NCI-H748 treated with DMSO at 0.1 percent for 48 hours (cell line): Measurements from ENCODE around the gene QSOX2.
"Not testable (repeated sequence)": the region's sequence is repeated elsewhere in the genome, so short reads cannot be mapped to it uniquely, and the experiment has no call there.

Experiments used
- DNase-seq: peaks from one replicate; lab custom pipeline; 2025; lab: John Stamatoyannopoulos, UW

QSOX2 gene

DNA sequence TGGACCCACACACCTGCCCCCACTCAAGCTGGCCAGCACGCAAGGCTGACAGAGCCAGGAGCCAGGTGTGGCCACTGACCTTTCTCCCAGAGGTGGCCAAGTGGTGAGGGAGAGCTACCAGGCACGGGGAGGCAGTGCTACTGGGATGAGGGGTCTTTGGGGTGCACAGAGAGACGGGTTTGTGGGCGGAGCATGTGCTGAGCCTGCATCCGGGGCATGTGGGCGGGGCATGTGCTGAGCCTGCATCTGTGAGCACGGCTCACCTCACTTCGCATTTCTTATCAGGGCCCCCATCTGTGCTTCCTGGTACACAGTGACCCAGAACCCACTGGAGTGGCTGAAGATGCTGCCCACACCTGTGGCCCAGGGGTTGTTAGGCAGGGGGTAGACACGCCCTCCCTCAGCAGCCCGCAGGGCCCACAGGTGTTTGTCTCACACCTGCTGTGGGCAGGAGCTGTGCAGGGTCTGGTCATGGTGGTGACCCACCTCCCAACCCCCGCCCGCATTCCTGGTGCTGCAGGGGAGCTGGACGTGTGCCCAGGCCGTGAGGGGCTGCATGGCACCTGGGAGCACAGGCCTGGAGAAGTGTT is 36.8 kb upstream of the QSOX2 start:
- no peak for DNase-seq

DNA sequence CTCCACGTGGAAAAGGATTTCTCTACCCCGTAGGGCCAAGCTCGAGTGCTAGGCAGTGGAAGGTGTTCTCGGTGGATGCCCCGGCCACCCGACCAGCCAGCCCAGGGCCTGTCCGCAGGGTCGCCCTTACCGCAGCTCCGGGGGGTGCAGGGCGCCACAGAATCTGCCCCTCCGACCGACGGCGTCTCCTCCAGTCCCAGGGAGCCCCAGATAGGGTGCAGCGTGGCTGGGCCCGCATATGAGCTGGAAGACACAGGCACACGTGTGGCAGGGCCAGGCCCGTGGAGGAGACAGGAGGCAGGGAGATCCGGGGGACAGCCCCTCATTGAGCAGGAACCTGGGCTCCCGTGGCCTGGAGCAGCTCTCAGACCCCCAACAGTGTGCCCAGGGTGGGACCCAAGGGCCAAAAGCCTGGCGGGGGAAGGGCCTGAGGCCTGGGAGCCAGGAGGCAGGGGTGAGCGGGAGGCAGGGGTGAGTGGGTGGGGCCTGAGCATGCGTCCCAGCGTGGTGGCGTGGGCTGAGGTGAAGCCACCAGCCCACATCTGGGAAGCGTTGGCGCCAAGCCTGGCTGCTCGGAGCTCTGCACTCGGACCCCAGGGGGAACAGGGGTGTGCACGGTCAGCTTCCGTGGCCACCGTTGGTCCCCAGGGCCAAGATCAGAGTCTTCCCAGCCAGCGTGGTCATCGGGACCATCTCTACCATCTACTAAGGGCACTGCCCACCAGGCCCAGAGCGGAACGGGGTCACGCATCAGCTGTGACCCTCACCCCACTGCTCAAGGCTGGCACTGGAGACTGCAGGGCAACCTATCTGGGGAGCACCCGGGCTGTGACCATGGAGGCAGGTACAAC is 36.0 kb upstream of the QSOX2 start:
- no peak for DNase-seq

DNA sequence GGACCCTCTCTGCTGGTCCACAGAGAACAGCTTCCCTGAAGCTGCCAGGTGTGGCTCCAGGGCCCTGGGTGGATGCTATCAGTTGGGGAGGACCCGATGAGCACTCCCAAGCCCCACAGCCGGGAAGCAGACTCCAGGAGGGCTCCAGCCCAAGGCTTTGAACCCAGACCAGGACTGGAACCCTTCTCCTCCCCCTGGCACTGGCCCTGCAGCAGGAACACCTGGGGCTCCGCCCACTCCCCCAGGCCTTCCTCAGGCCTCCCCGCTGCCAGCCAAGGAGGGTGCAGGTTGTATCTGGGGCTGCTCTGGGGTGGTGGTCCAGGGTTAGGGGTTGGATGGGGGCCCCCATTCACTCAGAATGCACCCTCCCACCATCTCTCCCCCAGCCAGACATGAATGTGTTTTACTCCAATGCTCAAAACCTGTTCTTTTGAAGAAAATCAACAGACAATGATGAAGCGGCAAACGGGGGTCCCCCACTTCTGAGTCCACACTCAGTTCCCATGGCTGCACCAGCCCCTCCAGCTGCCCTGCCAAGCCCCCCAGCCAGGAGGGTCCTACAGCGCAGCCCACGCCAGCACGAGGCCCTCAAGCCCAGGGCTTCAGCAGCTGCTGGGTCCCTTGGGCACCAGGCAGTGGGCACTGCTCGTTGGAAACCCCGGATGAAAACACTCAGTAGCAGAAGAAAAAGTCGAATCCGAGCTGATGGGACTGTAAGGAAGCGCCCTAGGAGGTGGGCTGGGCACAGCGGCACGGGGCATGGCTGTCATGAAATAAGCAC is 35.1 kb upstream of the QSOX2 start:
- DNase-seq = no peak

DNA sequence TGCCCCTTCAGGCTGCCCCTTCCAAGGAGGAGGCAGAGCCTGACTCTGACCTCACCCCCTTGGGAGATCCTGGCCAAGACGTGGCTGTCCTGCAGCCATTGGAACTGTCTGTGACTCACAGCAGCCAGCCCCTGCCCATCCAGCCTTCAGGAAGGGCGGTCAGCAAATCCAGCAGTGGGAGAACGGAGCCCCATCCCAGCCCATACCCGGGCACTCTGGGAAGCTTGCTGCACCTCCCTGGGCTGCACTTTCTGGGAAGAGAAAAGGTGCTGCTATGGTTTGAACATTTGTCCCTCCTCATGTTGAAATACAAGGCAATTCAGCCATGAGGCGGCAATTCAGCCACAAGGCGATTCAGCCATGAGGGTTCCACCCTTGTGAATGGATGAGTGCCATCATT is 33.9 kb upstream of the QSOX2 start:
- no peak for DNase-seq

DNA sequence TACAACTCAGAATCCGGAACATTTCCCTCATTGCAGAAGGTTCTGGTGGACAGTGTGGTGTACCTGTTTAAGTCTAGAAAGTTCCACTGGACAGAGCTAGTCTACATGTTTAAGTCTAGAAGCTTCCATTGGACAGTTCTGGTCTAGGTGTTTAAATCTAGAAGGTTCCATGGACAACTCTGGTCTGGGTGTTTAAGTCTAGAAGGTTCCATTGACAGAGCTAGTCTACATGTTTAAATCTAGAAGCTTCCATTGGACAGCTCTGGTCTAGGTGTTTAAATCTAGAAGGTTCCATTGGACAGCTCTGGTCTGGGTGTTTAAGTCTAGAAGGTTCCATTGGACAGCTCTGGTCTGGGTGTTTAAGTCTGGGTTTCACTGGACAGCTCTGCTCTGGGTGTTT is 33.3 kb upstream of the QSOX2 start:
- DNase-seq = no peak

DNA sequence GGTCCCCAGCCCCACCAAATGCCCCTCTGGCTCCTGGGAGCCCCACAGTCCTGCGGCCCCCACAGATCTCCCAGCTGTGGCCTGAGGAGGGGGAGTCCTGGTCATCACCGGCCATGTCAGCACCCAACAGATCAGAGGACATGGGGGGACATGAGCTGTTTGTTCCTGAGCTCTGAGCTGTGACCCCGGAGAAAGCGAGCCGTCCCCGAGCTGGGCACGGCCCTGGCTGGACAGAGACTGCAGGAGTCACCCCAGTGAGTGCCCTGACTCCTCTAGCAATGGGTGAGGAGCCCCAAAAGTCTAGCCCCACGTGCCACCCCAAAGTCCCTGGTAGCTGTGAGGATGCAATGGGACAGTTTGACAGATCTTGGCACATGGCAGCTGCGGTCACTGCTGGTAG is 32.6 kb upstream of the QSOX2 start:
- DNase-seq = no peak

DNA sequence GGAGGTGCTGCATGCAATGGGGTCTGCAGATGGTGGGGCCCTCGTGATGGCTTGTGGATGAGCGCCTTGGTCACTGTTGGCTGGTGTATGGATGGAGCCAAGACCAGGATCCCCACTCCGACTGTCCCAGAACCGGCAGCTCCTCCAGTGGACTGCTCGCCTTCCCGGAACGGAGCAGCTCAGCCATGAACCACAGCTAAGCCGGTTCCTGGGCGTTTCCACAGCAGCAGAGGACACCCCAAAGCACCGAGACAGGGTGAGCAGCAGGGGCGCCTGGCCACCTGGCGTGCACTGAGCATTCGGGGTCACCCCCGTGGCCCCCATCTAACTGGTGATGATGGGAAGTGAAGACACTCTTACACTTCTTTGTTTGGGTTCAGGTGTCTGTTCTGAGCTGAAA is 32.1 kb upstream of the QSOX2 start:
- DNase-seq = no peak

DNA sequence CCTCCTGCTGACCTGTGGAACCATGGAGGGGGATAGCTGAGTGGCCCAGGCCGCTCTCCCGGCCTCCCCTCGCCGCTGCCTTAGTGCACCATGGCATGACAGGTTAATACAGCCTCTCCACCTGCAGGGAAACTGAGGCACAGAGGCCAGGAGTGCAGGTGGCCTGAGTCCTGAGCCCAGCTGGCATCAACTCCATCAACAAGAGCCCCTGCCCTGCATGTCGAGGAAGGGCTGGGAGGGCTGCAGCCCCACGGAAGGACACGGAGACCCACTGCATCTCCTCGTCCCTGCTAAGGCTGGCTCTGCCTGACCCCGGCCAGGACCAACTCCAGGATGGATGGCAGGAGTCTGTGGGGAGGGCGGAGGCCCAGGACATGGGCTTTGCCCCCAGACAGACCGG is 31.1 kb upstream of the QSOX2 start:
- no peak for DNase-seq

DNA sequence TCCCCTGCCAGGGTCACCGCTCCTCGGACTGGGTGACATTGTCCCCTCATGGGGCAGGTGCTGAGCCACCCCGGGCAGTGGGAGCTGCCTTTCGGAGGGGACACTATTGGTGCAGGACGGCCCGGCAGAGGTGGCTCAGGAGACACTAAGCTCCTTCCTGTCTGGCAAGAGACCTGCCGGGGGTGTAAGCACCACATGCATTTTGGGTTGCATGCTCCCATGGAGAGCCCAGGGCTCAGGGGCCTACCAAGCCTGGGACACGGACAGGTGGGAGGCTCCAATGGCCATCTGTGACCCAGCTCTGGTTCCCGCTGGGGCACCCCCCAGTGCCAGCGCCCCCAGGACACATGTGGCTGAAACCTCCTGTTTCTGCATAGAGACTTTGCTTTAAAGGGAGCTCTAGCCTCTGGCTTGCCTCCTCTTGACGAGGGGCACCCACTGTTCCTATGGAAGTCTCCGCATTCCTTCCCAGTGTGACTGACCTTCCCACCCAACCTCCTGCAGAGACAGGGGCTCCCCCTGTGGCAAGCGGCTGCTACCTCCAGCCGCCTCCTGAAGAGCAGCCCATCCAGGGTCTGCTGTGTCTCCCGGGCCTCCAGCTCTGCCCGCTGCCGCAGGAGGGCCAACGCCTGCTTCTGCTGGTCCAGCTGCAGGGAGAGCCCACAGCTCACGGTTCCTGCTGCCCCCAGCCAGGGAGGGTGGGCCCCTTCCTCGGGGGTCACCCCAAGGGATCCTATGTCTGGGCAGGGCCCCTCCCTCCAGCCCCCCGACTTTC is 30.2 kb upstream of the QSOX2 start:
- no peak for DNase-seq

DNA sequence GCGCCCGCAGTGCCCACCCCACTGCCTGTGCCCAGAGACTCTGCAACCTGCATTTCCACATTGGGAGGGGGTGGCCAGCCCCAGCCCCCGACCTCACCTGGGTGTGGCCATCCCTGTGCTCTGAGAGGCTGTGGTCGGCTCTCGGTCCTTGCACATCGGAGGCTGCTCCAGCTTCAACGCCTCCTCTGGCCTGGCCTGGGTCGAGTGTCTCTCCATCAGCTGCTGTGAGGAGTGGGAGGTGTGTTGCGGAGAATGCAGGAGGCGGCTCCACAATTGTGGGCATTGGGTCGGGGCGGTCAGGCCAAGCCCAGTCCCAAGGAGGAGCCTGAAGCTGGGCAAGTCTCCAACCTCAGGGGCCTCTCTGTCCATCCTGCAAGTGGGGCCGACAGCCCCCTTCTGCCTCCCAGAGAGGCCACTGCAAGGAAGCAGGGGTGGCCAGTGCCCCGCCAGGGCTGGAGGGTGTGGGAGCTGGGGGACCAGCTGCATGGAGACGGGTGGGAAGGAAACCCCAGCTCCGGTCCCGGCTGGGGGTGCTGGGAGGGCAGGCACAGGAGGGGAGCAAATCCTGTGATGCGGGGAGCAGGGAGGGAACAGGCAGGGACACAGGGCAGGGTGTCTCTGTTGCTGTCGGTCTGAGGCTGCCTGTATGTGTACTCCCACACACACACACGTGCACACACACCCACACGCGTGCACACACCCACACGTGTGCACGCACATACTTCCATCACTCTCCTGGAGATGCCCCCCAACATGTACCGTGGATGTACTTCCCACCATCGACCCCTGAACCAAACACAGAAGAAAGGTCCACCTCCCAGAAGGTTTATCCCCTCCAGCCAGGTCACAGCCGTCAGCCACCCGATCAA is 29.4 kb upstream of the QSOX2 start:
- DNase-seq = no peak

DNA sequence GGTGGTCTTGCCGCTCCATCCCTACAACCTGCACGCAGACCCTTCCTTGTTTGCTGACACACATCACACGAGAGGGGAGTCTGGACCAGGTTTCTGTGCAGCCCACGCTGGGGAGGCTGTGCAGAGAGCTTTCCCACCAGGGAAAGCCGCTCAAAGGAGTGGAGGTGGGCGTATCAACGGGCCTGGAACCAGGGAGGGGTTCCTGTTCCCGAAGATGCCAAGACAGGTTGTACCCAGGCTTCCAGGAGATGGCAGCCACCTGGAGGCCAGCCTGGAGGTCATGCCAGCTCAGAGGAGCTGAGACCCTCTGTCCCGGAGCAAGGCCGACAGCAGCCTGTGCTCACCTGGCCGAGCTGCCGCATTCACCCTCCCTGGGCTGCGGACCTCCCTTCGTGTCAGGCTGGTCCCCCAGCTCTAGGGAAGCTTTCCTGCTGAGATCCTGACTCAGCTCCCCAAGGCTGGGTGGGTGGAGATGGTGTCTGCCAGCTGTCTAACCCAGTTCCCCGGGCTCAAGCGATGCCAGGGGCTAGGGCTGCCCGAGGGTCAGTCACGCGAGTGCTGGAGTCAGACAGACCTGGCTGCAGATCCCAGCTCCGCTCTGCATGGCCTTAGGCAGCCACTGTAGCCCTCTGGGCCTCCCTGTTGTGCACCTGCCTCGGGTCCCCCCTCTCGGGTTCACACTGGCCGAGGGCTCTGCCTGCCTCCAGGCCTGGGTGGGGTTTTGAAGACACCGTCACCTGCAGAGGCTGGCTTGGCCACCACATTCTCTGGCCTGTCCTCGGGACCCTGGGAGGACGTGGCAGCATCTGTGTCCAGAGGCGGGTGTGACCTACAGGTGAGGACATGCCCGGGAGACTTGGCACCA is 28.5 kb upstream of the QSOX2 start:
- no peak for DNase-seq

DNA sequence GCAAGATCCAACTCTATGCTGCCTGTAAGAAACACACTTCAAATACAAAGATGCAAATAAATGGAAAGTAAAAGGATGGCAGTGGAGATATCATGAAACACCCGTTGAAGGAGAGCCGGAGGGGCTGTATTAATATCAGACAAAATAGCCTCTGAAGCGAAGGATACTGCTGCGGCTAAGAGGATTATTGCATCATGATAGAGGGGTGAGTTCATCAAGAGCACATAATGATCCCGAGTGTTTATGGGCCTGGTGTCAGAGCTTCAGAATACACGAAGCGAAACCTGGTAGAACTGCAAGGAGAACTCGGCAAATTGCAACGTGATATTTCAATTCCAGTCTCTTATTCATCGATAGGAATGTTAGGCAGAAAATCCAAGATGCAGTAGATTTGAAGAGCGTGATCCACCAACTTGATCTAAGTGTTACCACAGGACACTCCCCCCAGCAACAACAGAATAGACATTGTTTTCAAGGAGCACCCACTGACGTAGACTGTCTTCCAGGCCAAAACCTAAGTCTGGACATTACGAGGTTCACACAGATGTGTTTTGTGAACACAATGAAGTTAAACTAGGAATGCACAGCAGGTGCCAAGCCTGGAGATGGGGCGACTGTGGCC is 27.7 kb upstream of the QSOX2 start:
- no peak for DNase-seq

DNA sequence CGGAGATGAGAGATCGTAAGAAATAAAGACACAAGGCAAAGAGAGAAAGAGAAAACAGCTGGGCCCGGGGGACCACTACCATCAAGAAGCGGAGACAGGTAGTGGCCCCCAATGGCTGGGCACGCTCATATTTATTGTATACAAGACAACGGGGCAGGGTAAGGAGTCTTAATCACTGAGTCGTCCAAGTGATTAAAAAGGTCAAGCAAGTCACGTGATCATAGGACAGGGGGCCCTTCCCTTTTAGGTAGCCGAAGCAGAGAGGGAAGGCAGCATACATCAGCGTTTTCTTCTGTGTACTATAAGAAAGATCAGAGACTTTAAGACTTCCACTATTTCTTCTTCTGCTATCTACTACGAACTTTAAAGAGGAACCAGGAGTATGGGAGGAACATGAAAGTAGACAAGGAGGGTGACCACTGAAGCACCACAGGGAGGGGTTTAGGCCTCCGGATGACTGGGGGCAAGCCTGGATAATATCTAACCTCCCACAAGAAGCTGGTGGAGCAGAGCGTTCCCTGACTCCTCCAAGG is 24.6 kb upstream of the QSOX2 start:
- no peak for DNase-seq

DNA sequence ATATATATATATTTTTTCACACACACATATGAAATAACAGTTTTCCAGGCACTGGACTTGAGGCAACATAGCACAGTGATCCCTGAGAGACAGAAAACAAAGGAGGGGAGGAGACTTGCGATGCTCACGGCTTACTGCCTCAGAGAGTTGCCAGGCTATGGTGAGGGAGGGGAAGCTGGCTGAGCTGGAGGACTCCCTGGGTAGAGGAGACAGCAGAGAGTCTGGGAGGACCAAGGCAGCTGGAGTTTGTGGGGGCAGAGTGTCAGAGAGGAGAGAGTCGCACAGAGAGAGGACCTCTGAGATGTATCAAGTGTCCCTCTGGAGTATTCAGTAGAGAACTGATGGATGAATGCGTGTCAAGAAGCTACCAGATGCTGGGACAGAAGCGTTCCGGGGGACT is 23.1 kb upstream of the QSOX2 start:
- no peak for DNase-seq

DNA sequence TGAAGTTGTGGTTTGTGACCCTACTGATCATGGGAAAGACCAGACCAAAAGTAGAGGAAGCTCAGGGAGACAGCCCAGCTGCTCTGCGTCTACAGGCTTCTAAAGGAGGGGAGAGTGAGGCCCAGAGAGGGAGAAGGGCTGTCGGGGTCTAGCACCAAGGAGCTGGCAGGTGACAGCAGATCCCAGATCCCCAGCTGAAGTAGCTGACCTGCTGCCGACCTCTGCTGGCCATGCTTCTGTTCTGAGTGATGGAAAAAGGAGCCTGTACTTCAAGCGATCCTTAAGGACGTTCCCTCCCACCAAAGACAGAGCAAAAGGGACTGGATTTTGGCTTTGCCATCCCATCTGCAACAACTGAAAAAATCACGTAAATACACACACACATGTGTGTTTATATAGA is 22.7 kb upstream of the QSOX2 start:
- no peak for DNase-seq

DNA sequence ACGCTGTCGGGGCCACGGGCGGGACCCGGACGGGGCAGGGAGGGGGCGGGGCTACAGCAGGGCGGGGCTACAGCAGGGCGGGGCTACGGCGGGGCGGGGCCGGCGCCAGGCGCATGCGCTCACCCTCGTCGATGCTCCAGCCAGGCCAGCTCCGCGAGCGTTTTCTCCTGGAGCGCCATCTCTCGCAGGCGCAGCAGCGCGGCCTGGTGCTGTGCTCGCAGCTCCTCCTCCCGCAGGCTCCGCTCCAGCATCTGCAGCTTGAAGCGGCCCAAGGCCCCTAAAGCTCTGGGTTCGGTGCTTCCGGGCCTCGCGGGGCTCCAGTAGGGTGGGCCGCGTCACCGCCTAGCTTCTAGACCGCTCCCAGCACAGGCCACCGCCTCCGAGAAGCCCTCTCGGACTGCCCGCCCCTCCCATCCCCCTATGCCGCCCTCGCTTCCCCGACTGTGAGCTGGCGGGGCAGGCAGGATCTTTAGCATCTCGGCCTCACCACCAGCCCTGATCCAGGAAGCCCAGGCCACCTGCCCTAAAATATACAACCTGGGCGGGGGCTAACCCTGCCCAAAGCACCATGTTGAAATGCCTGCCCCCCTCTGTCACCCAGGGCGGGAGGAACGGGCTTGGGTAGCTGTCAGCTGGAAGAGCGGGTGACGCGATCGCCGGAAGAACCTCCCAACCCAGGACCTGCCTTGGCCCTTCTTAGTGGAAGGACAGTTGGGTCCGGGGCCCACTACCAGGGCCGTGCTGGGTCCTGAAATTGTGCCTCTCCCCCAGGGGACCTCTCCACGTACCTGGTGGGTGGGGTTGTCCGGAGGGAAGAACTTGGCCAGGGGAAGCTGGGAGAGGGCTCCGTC is 21.9 kb upstream of the QSOX2 start:
- peak; percentile 15 for DNase-seq

DNA sequence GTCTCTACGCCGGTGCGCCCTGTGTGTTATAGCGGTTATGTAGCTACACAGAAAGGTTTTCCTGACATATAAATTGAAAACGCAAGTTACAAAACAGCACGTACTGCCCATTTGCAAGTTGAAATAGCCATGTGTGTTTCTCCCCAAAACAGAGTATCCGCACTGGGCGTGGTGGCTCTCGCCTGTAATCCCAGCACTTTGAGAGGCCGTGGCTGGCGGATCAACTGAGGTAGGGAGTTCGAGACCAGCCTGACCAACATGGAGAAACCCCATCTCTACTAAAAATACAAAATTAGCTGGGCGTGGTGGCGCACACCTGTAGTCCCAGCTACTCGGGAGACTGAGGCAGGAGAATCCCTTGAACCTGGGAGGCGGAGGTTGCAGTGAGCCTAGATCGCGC is 21.0 kb upstream of the QSOX2 start:
- DNase-seq = not testable (repeated sequence)

DNA sequence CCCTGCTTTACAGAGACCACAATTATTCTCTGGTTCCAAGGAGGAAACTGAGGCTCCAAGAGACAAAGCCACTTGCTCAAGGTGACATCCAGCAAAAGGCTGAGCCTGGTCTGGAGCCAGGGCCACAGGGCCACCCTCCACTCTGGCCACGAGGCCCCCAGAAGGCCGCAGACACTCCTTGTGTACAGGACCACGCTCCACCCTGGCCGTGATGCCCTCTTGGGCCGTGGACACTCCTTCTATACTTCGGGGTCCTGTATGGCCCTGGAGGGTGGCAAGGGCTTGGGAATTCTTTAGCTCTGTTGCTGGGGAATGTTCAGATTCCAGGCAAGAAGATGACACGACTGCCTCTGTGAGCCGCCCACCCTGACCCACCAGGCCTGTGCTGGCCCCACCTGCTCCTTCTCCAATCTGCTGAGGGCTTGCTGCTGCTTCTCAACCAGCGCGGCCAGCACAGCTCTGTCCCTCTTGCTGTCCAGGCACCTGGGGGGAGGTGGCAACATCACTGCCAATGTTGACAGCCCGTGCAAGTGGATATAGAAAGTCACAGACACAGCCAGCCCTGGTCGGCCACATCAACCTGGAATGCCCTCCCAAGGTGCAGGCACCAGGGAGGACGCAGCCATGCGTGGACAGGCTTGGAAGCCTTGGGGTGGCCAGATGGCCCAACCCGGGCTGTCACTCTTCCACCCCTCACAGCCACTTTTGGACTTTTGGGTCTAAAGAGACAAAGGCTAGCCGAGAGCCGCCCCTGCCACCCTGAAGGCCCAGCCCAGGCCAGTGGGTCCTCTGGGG is 20.1 kb upstream of the QSOX2 start:
- DNase-seq = no peak
